Measurements from ENCODE around the gene REV1.
A peak's percentile ranks its signal among the peaks of the same experiment; 100 is the strongest.
"Not testable (repeated sequence)": the region's sequence is repeated elsewhere in the genome, so short reads cannot be mapped to it uniquely, and the experiment has no call there.

REV1 gene

GRCh38 chr2:99485824-99486223, 4.0 kb downstream of the REV1 start:
- DNase-seq: no peak

GRCh38 chr2:99485411-99485810, 4.4 kb downstream of the REV1 start:
- no peak for DNase-seq

- no peak for DNase-seq
These were observed 5.6 kb downstream of the REV1 start for GRCh38 chr2:99484205-99484604.

- no peak for DNase-seq
These were observed 7.9 kb downstream of the REV1 start for GRCh38 chr2:99481941-99482340.

GRCh38 chr2:99481527-99481926, 8.3 kb downstream of the REV1 start:
- DNase-seq: no peak

GRCh38 chr2:99480390-99480789, 9.4 kb downstream of the REV1 start:
- no peak for DNase-seq

GRCh38 chr2:99478632-99479031, 11.2 kb downstream of the REV1 start:
- DNase-seq: no peak

- no peak for DNase-seq
These were observed 12.8 kb downstream of the REV1 start for GRCh38 chr2:99477054-99477453.

- DNase-seq: no peak
These were observed 13.2 kb downstream of the REV1 start for GRCh38 chr2:99476629-99477028.

GRCh38 chr2:99475095-99475494, 14.7 kb downstream of the REV1 start:
- not testable (repeated sequence) for DNase-seq

- no peak for DNase-seq
These were observed 16.2 kb downstream of the REV1 start for GRCh38 chr2:99473518-99474083.

GRCh38 chr2:99472600-99472960, 17.2 kb downstream of the REV1 start:
- no peak for DNase-seq

- DNase-seq: no peak
These were observed 17.9 kb downstream of the REV1 start for GRCh38 chr2:99471654-99472599.

- no peak for DNase-seq
These were observed 18.9 kb downstream of the REV1 start for GRCh38 chr2:99470957-99471356.

GRCh38 chr2:99470459-99470858, 19.4 kb downstream of the REV1 start:
- DNase-seq: not testable (repeated sequence)

GRCh38 chr2:99469394-99469793, 20.4 kb downstream of the REV1 start:
- DNase-seq: no peak

- DNase-seq: peak; percentile 12
These were observed 21.7 kb downstream of the REV1 start for GRCh38 chr2:99468155-99468554.

GRCh38 chr2:99467390-99467789, 22.4 kb downstream of the REV1 start:
- DNase-seq: no peak

- DNase-seq: no peak
These were observed 27.9 kb downstream of the REV1 start for GRCh38 chr2:99461828-99462483.

- no peak for DNase-seq
These were observed 31.3 kb downstream of the REV1 start for GRCh38 chr2:99458529-99458928.

- DNase-seq: no peak
These were observed 38.1 kb downstream of the REV1 start for GRCh38 chr2:99451686-99452085.

- no peak for DNase-seq
These were observed 38.5 kb downstream of the REV1 start for GRCh38 chr2:99451280-99451679.

GRCh38 chr2:99450199-99450598, 39.6 kb downstream of the REV1 start:
- DNase-seq: no peak

GRCh38 chr2:99448556-99448955, 41.3 kb downstream of the REV1 start:
- DNase-seq: no peak
